Measurements from ENCODE around the gene GRK4.
"Not testable (repeated sequence)": the region's sequence is repeated elsewhere in the genome, so short reads cannot be mapped to it uniquely, and the experiment has no call there.

Gene GRK4

DNA sequence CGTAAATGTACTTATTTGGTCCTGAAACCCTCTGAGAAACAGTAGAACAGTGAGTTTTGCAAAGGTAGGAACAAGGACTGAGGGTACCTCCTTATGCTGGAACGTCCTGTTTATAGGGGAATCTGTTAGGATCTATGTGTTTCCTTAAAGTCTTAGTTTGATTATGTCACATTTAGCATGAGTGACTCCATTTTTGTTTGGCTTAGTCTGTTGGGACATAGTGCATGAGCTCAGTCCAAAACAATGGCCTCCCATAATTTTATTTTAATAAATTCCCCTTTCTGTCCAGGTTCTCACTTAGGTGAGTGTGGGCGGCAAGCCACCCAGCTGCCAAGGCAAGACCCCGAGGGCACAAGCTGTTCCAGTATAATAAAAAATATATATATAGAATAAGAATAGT, 83.3 kb downstream of the GRK4 start:
- Histone ChIP-seq H3K27me3 (ENCODE audit: low read depth, low read length) (0 out of 2 replicates have a peak, but pooled peaks cover 10% of the 10 kb centered on the region), H3K27ac (ENCODE audit: low read length) (peak overlapping the region; percentile 75), H3K9me3 (ENCODE audit: insufficient read depth, low read length) (no peaks in the 10 kb centered on the region), H3K4me1 (ENCODE audit: low read length) (peaks cover 42% of the 10 kb centered on the region), H3K36me3 (replicated peaks; ENCODE audit: low read depth, low read length) (no peaks in the 10 kb centered on the region), H3K4me2 (ENCODE audit: low read length) (peak overlapping the region; percentile 51), H3K79me2 (ENCODE audit: low read length) (no peaks in the 10 kb centered on the region), H2AFZ (ENCODE audit: low read depth, low read length) (no peak overlapping the region), H4K20me1 (ENCODE audit: insufficient read depth, low read length) (no peaks in the 10 kb centered on the region), H3K4me3 (ENCODE audit: low read length) (no peak overlapping the region), H3K9ac (ENCODE audit: low read length) (peak overlapping the region; percentile 26; the same call in 1 of the 2 replicates)
- no peak for TF ChIP-seq EZH2phosphoT487 (IDR thresholded peaks at IDR 0.05; ENCODE audit: low read depth)
- TF ChIP-seq, protein P1, sequence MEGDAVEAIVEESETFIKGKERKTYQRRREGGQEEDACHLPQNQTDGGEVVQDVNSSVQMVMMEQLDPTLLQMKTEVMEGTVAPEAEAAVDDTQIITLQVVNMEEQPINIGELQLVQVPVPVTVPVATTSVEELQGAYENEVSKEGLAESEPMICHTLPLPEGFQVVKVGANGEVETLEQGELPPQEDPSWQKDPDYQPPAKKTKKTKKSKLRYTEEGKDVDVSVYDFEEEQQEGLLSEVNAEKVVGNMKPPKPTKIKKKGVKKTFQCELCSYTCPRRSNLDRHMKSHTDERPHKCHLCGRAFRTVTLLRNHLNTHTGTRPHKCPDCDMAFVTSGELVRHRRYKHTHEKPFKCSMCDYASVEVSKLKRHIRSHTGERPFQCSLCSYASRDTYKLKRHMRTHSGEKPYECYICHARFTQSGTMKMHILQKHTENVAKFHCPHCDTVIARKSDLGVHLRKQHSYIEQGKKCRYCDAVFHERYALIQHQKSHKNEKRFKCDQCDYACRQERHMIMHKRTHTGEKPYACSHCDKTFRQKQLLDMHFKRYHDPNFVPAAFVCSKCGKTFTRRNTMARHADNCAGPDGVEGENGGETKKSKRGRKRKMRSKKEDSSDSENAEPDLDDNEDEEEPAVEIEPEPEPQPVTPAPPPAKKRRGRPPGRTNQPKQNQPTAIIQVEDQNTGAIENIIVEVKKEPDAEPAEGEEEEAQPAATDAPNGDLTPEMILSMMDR (IDR thresholded peaks at IDR 0.05; ENCODE audit: low read depth, low read length): no peak

DNA sequence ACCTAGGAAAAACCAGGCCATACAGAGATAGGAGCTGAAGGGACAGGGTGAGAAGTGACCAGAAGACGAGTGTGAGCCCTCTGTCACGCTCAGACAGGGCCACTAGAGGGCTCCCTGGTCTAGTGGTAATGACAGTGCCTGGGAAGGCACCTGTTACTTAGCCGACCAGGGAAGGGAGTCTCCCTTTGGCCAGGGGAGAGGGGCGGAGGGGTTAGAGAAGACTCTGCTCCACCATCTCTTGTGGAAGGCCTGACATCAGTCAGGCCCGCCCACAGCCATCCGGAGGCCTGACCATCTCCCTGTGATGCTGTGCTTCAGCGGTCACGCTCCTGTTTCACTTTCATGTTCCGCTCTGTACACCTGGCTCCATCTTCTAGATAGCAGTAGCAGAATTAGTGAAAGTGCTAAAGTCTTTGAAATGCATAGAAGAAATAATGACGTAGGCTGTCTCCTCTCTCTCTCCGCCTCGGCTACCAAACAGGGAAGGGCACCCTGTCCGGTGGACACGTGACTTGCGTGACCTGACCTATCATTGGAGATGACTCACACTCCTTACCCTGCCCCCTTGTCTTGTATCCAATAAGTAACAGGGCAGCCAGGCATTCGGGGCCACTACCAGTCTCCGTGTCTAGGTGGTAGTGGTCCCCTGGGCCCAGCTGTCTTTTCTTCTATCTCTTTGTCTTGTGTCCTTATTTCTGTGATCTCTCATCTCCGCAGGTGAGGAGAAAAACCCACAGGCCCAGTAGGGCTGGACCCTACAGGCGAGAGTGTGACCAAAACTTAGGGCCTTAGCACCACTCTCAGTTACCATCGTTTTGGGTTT, 84.3 kb downstream of the GRK4 start:
- Histone ChIP-seq H3K27me3 (ENCODE audit: low read depth, low read length) (0 out of 2 replicates have a peak, but pooled peaks cover 2% of the 10 kb centered on the region), H3K36me3 (replicated peaks; ENCODE audit: low read depth, low read length) (no peaks in the 10 kb centered on the region), H3K4me3 (ENCODE audit: low read length) (peak overlapping the region; percentile 66), H3K27ac (ENCODE audit: low read length) (peak overlapping the region; percentile 90), H4K20me1 (ENCODE audit: insufficient read depth, low read length) (no peaks in the 10 kb centered on the region), H3K4me1 (ENCODE audit: low read length) (peaks cover 35% of the 10 kb centered on the region), H3K79me2 (ENCODE audit: low read length) (no peaks in the 10 kb centered on the region), H2AFZ (ENCODE audit: low read depth, low read length) (peak overlapping the region; percentile 8; the same call in 1 of the 2 replicates), H3K9me3 (ENCODE audit: insufficient read depth, low read length) (0 out of 2 replicates have a peak, but pooled peaks cover 9% of the 10 kb centered on the region), H3K9ac (ENCODE audit: low read length) (peak overlapping the region; percentile 58), H3K4me2 (ENCODE audit: low read length) (peak overlapping the region; percentile 64)
- TF ChIP-seq, protein P1 (IDR thresholded peaks at IDR 0.05; ENCODE audit: low read depth, low read length): peak; percentile 68
- no peak for TF ChIP-seq EZH2phosphoT487 (IDR thresholded peaks at IDR 0.05; ENCODE audit: low read depth)

- H3K36me3 ChIP-seq (replicated peaks; ENCODE audit: low read depth, low read length); H3K27ac ChIP-seq (ENCODE audit: low read length); H3K9ac ChIP-seq (ENCODE audit: low read length); H3K4me3 ChIP-seq (ENCODE audit: low read length); H4K20me1 ChIP-seq (ENCODE audit: insufficient read depth, low read length); H3K27me3 ChIP-seq (ENCODE audit: low read depth, low read length); H3K4me2 ChIP-seq (ENCODE audit: low read length); H2AFZ ChIP-seq (ENCODE audit: low read depth, low read length); H3K79me2 ChIP-seq (ENCODE audit: low read length): not testable (repeated sequence)
- peaks cover 23% of the 10 kb centered on the region for H3K4me1 ChIP-seq (ENCODE audit: low read length)
- peaks cover 28% of the 10 kb centered on the region for H3K9me3 ChIP-seq (ENCODE audit: insufficient read depth, low read length)
Observed at GRCh38 chr4:3051141-3051897, 87.9 kb downstream of the GRK4 start.

GRCh38 chr4:3054169-3054759, 90.9 kb downstream of the GRK4 start:
- no peak overlapping the region for H2AFZ ChIP-seq (ENCODE audit: low read depth, low read length)
- peaks cover 14% of the 10 kb centered on the region for H3K4me1 ChIP-seq (ENCODE audit: low read length)
- H3K36me3 ChIP-seq (replicated peaks; ENCODE audit: low read depth, low read length): no peaks in the 10 kb centered on the region
- TF ChIP-seq EZH2phosphoT487 (IDR thresholded peaks at IDR 0.05; ENCODE audit: low read depth): no peak
- TF ChIP-seq, protein P1 (IDR thresholded peaks at IDR 0.05; ENCODE audit: low read depth, low read length): no peak
- H4K20me1 ChIP-seq (ENCODE audit: insufficient read depth, low read length): no peaks in the 10 kb centered on the region
- no peak overlapping the region for H3K27ac ChIP-seq (ENCODE audit: low read length)
- no peak overlapping the region for H3K9ac ChIP-seq (ENCODE audit: low read length)
- no peaks in the 10 kb centered on the region for H3K27me3 ChIP-seq (ENCODE audit: low read depth, low read length)
- peaks cover 32% of the 10 kb centered on the region for H3K9me3 ChIP-seq (ENCODE audit: insufficient read depth, low read length)
- H3K79me2 ChIP-seq (ENCODE audit: low read length): no peaks in the 10 kb centered on the region
- no peak overlapping the region for H3K4me3 ChIP-seq (ENCODE audit: low read length)
- H3K4me2 ChIP-seq (ENCODE audit: low read length): no peak overlapping the region
